Fibroblast of upper back skin (primary cell): ENCODE data around the gene OAS2.
"Not testable (repeated sequence)": the region's sequence is repeated elsewhere in the genome, so short reads cannot be mapped to it uniquely, and the experiment has no call there.

ENCODE experiments used
- DNase-seq: peaks from one replicate; pipeline ENCODE4 v3.0.0-alpha.2; 2013

OAS2 gene

DNA sequence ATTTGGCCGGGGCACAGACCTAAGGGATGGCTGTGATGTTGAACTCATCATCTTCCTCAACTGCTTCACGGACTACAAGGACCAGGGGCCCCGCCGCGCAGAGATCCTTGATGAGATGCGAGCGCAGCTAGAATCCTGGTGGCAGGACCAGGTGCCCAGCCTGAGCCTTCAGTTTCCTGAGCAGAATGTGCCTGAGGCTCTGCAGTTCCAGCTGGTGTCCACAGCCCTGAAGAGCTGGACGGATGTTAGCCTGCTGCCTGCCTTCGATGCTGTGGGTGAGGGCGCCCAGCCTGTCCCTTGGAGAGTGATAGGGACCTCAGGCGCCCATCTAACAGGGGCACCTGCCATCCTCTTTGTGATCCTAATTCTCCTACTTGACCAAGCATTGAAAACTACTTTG lies 27.6 kb upstream of the OAS2 start:
- DNase-seq = no peak

DNA sequence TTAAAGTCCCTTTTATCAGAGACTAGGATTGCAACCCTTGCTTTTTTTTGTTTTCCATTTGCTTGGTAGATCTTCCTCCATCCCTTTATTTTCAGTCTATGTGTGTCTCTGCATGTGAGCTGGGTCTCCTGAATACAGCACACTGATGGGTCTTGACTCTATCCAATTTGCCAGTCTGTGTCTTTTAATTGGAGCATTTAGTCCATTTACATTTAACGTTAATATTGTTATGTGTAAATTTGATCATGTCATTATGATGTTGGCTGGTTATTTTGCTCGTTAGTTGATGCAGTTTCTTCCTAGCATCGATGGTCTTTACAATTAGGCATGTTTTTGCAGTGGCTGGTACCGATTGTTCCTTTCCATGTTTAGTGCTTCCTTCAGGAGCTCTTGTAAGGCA lies 21.2 kb upstream of the OAS2 start:
- not testable (repeated sequence) for DNase-seq

DNA sequence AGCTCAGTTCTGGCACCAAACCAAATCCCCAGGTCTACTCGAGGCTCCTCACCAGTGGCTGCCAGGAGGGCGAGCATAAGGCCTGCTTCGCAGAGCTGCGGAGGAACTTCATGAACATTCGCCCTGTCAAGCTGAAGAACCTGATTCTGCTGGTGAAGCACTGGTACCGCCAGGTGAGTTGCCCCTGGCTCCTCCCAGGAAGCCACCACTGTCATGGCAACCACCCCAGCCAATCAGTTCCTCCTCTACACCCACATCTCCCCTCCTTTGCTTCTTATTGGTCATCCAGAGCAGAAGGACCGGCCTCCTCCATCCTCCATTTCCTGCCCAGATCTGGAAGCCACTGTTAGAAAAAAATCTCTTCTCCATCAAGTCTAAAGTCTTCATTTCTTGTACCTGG lies 17.2 kb upstream of the OAS2 start:
- DNase-seq = no peak

DNA sequence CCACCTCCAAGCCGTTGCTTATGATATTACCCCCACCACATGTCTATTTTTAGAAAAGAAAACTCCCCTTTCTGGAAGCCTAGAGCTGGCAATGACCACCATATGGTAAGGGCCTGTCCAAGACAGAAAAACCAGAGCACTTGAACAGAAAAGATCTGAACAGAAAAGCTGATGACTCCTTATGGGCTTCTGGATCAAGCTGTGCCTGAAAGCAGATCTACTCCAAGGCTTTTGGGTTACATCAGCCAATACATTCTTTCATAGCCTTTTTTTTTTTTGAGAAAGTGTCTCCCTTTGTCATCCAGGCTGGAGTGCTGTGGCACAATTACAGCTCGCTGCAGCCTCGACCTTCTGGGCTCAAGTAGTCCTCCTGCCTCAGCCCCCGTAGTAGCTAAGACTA lies 16.8 kb upstream of the OAS2 start:
- no peak for DNase-seq

DNA sequence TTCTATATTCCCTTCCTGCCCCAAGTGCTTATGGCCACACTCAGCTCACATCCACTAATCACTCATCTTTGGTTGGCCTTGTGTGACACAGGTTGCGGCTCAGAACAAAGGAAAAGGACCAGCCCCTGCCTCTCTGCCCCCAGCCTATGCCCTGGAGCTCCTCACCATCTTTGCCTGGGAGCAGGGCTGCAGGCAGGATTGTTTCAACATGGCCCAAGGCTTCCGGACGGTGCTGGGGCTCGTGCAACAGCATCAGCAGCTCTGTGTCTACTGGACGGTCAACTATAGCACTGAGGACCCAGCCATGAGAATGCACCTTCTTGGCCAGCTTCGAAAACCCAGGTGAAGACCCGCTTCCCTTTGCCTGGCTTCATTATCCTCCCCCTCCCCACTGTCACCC lies 15.8 kb upstream of the OAS2 start:
- no peak for DNase-seq

DNA sequence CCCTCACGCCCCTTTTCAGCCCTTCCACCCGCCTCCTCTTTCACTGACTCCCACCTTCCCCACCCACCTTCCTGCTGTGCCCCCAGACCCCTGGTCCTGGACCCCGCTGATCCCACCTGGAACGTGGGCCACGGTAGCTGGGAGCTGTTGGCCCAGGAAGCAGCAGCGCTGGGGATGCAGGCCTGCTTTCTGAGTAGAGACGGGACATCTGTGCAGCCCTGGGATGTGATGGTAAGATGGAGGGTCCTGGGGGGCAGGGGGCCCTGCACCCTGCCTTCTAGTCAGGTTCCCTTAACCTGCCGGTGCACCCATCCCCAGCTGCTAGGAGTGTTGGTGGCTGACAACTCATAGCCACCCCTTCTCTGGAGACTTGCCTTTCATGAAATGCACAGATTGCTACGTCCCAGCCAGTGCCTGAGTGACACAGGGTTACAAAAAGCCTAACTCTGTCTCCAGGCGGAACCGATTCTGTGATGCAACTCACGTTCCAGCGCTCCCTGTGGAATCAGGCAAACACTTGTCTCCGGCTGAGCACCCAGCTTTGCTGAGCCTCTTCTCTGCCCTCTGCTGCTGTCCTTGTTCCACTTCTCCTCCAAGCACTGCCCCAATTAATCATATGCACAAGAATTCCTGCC lies 15.0 kb upstream of the OAS2 start:
- DNase-seq = no peak

DNA sequence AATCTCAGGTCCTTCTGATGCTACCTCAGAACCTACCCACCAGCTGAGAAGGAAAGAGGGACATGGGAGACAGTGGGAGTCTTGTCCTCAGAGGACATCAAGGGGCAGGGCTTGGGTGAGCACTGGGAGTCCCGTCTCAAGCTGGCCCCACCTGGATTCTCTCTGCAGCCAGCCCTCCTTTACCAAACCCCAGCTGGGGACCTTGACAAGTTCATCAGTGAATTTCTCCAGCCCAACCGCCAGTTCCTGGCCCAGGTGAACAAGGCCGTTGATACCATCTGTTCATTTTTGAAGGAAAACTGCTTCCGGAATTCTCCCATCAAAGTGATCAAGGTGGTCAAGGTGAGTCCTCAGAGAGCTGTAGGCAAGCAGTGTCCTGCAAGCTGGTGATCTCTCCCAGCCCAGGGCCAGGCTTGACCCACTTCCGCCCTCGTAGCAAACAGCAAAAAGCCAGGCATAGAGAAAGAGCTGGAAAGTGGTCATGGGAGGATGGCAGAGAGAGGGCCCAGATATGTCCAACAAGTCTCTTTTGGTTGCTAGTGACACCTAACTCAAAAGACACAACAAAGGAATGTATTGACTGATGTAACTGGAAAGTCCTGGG lies 14.2 kb upstream of the OAS2 start:
- no peak for DNase-seq

DNA sequence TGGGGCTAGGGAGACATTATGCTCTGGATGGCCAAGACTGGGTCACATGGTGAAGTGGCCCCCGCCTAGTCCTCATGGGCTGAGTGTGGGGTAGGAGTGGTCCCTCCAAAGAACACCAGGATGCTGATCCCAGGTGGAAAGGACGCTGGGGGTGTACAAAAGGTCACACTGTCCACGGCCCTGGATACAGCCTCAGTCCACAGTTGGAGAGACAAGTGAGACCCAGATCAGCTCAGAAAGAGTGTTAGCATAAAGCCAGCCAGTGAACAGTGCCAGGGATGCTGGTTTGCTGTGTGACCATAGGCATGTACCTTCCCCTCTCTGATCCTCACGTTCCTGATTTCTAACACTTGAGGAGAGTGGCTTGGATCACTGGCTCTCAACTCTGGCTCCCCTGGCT lies 13.4 kb upstream of the OAS2 start:
- DNase-seq = no peak

DNA sequence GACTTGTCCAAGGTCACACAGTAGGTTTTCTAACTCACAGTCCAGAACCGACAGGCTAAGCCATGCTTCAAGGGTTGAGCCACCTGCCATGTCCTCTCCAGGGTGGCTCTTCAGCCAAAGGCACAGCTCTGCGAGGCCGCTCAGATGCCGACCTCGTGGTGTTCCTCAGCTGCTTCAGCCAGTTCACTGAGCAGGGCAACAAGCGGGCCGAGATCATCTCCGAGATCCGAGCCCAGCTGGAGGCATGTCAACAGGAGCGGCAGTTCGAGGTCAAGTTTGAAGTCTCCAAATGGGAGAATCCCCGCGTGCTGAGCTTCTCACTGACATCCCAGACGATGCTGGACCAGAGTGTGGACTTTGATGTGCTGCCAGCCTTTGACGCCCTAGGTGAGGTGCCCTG lies 12.7 kb upstream of the OAS2 start:
- DNase-seq = no peak

DNA sequence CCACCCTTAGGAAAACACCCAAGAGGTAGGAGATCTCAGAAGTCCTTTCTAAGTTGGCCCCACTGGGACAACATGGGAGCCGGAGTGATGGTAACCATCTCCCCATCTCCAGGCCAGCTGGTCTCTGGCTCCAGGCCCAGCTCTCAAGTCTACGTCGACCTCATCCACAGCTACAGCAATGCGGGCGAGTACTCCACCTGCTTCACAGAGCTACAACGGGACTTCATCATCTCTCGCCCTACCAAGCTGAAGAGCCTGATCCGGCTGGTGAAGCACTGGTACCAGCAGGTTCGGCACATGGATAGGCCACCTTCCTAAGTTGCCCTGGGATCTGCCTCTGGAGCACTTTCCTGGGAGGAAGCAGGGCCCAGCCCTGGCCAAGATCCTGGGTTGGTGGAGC lies 11.0 kb upstream of the OAS2 start:
- no peak for DNase-seq

DNA sequence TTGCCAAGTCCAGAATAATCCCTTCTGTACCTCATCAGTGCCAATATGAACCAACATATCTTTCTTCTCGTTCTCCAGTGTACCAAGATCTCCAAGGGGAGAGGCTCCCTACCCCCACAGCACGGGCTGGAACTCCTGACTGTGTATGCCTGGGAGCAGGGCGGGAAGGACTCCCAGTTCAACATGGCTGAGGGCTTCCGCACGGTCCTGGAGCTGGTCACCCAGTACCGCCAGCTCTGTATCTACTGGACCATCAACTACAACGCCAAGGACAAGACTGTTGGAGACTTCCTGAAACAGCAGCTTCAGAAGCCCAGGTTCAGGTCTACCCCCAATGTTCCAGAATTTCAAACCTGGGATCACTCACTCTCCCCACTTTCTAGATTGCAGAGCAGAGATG lies 10.5 kb upstream of the OAS2 start:
- no peak for DNase-seq

DNA sequence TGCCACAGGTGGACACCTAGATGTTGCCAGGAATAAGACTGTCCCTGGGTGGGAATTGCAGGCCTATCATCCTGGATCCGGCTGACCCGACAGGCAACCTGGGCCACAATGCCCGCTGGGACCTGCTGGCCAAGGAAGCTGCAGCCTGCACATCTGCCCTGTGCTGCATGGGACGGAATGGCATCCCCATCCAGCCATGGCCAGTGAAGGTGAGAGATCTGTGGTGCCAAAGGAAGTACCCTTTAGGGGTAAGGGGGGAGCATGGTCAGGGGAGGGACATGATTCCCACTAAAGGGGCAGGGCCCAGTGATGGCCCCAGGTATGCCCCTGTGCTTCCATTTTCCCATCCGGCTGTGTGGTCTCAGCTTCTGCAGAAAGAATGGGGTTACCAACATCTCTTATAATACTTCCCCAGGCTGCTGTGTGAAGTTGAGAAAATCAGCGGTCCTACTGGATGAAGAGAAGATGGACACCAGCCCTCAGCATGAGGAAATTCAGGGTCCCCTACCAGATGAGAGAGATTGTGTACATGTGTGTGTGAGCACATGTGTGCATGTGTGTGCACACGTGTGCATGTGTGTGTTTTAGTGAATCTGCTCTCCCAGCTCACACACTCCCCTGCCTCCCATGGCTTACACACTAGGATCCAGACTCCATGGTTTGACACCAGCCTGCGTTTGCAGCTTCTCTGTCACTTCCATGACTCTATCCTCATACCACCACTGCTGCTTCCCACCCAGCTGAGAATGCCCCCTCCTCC lies 8.6 kb upstream of the OAS2 start:
- DNase-seq = no peak

DNA sequence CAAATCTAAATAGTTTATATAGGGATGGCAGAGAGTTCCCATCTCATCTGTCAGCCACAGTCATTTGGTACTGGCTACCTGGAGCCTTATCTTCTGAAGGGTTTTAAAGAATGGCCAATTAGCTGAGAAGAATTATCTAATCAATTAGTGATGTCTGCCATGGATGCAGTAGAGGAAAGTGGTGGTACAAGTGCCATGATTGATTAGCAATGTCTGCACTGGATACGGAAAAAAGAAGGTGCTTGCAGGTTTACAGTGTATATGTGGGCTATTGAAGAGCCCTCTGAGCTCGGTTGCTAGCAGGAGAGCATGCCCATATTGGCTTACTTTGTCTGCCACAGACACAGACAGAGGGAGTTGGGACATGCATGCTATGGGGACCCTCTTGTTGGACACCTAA lies 7.9 kb upstream of the OAS2 start:
- no peak for DNase-seq

DNA sequence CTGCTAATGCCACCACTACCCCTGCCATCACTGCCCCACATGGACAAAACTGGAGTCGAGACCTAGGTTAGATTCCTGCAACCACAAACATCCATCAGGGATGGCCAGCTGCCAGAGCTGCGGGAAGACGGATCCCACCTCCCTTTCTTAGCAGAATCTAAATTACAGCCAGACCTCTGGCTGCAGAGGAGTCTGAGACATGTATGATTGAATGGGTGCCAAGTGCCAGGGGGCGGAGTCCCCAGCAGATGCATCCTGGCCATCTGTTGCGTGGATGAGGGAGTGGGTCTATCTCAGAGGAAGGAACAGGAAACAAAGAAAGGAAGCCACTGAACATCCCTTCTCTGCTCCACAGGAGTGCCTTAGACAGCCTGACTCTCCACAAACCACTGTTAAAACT lies 7.1 kb upstream of the OAS2 start:
- peak; percentile 61 for DNase-seq

DNA sequence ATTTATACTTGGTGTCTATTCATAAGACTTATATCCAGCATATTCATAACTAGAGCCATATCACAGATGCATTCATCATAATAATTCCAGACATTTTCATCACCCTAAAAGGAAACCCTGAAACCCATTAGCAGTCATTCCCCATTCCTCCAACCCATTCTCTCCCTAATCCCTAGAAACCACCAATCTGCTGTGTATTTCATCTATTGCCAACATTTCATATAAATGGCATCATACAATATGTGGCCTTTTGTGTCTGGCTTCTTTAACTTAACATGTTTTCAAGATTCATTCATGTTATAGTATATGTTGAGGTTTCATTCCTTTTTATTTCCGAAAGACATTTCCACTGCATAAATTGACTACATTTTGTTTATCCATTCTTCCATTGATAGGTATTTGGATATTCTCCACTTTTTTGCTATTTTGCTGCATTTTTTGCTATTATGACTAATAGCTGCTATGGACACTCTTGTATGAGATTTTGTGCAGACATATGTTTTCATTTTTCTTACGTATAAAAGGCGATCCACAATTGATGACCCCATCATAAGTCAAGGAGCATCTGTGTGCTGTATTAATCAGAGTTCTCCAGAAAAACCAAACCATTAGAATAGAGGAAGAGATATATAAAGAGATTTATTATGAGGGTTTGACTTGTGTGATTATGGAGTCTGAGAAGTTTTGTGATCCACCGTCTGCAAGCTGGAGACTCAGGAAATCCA lies 5.1 kb upstream of the OAS2 start:
- DNase-seq = peak; percentile 85

DNA sequence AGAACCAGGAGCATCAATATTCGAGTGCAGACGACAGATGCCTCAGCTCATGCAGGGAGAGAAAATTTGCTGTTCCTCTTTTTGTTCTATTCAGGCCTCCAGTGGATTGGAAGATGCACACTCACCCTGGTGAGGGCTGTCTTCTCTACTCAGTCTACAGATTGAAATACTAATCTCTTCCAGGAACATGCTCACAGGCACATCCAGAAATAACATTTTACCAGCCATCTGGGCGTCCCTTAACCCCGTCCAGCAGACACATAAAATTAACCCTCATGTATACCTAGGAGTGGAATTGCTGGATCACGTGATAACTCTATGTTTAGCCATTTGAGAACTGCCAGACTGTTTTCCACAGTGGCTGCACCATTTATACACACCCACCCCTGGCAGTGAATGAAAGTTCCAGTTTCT lies 4.5 kb upstream of the OAS2 start:
- DNase-seq = no peak

DNA sequence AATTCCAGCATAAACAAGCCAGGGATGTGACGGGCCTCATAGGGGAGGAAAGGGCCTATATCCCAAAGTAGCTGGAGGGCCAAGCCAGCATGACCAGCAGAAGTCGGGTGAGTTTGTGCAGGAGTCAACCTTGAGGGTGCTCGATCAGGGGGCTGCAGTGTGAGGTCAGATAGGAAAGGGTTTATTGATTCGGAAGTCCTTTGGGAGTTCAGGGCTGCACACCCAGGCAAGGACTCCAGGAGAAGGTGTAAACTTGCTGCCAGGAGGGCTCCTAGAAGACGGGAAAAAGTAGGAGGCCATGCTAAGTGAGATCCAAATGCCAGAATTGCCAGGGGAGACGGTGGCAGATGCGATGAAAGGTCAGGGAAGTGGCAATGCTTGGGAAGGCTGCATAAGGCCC lies 3.4 kb upstream of the OAS2 start:
- no peak for DNase-seq

DNA sequence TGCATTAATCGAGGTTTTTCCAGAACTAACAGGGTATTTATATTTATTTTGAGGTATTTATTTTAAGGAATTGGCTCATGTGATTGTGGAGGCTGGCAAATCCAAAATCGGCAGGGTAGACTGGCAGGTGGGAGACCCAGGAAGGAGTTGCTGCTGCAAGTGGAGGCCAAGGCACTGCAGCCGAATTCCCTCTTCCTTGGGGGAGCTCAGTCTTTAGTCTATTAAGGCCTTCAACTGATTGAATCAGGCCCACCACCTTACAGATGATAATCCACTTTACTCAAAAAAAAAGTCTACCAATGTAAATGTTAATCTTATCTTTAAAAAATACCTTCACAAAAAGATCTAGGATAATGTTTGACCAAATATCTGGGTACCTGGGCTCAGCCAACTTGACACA lies 1.2 kb upstream of the OAS2 start:
- no peak for DNase-seq

DNA sequence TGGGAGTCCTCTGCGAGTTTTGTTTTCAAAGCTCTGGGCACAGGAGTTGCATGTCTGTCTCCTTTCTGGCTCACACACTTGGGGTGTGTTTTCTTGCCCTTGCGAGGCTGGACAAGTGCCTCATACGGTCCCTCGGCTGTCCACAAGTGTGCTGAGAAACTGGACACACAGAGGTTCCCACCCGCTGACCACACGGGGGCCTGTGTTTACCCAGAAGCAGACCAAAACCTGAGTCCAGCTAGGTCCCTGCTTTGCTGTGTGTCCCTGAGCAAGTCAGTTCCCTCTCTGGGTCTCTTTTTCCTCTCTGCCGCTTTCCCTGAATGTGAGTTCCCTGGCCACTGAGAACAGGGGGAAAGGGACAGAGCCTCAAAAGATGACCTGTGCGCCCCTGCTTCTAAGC lies 678 bp upstream of the OAS2 start:
- DNase-seq = no peak

DNA sequence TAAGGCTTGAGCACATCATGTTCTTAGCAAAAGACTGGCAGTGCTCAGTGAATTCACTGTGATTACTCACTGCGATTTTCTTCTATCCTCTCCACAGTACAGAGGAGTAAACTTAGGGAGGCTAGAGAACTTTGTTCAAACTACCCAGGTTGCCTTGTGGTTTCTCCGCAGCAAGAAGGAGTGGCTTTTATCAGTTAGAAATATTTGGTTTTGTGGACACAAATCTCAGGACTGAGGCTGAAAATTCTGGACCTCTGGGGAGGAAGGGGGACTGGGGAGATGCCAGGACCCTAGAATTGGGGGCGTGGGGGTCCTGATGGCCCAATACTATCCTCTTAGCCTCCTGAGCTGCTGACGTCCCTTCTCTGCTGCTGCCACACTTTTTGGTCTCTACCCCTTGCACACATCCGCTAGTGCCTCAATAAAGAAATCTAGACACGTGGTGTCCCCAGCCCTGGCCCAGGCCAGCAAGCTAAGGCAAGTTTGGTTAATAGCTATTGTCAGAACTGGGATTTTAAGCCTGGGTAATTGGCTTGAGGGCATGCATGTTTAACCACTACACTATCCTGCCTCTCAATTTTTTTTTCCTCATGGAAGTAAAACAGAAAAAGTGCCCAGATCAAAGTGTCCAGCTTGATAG lies 842 bp downstream of the OAS2 start:
- no peak for DNase-seq

DNA sequence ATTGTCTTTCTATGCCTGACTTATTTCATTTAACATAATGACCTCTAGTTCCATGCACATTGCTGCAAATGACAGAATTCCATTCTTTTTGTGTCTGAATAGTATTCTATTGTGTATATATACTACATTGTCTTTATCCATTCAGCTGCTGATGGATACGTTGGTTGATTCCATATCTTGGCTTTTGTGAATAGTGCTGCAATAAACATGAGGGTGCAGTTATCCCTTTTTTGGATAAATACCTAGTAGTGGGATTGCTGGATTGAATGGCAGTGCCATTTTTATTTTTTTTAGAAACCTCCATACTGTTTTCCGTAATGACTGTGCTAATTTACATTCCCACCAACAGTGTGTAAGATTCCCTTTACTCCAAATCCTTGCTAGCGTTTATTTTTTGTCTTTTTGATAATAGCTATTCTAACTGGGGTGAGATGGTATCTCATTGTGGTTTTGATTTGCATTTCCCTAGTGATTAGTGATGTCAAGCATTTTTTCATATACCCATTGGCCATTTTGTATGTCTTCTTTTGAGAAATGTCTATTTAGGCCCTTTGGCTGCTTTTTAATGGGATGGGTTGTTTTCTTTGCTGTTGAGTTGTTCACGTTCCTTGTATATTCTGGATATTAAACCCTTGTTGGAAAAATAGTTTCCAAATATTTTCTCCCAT lies 2.3 kb downstream of the OAS2 start:
- DNase-seq = no peak

DNA sequence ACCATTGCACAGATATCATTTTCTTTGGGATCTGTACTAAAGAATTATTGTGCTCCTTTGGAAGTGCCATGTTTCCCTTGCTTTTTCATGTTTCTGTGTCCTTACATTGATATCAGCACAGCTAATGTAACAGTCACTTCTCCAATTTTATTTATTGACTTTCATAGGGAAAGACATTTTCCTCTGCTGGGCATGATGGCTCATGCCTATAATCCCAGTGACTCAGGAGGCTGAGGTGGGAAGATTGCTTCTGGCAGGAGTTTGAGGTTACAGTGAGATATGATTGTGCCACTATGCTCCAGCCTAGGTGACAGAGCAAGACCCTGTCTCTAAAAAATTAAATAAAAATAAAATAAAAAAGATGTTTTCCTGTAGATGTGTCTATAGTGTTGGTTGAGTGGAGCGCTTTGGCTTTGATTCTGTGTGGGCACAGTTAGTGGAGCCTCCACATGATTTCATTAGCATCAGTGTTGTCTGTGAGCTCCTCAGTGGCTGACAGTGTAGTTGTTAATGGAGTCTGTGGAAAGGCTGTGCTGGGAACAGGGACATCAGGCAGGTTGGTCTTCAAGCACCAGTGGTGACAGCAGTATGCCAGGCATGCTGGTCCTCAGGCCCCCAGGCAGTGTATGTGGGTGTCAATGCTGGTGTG lies 7.4 kb downstream of the OAS2 start:
- DNase-seq = no peak
